OCI-LY1 (cell line): ENCODE measurements around the gene EPC2.

Experiments
- EZH2 ChIP-seq: fragments of 200-600 bp; sonication (generic), shearing (Covaris generic); IDR thresholded peaks from 2 replicates; pipeline ENCODE4 v1.8.0; 2017; ENCODE audit warnings: borderline replicate concordance, mixed run types, mild to moderate bottlenecking, antibody characterized with exemption, low read length, moderate library complexity, mixed read lengths
- TF ChIP-seq, protein P1 (sequence below): fragments of 200-600 bp; sonication (generic), shearing (Covaris generic); IDR thresholded peaks from 2 replicates; pipeline ENCODE4 v1.5.1; 2017; ENCODE audit warnings: mild to moderate bottlenecking, antibody characterized with exemption, low read length, moderate library complexity, mixed read lengths

DNA sequence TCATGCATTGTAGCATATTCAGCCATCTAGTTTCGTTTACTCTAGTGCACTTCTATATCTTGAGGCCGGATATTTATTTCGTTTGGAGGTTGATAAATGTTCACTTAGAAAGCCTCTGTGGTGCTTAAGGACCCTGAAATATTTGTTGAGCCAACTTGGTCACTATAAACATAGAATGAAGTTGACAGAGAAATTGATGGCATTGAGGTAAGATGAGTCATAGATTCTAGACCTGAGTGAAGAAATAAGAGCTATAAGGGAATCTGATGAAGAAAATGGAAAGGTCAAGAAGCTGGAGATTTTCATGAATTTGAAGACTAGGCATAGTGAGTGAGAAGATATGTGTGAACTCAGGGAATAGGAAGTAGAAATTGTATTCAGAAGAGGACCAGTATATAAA is 35.9 kb downstream of the EPC2 start:
- TF ChIP-seq, protein P1, sequence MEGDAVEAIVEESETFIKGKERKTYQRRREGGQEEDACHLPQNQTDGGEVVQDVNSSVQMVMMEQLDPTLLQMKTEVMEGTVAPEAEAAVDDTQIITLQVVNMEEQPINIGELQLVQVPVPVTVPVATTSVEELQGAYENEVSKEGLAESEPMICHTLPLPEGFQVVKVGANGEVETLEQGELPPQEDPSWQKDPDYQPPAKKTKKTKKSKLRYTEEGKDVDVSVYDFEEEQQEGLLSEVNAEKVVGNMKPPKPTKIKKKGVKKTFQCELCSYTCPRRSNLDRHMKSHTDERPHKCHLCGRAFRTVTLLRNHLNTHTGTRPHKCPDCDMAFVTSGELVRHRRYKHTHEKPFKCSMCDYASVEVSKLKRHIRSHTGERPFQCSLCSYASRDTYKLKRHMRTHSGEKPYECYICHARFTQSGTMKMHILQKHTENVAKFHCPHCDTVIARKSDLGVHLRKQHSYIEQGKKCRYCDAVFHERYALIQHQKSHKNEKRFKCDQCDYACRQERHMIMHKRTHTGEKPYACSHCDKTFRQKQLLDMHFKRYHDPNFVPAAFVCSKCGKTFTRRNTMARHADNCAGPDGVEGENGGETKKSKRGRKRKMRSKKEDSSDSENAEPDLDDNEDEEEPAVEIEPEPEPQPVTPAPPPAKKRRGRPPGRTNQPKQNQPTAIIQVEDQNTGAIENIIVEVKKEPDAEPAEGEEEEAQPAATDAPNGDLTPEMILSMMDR, result no peak
- no peak for TF ChIP-seq EZH2
